ENCODE results near the gene HGFAC.

DNA sequence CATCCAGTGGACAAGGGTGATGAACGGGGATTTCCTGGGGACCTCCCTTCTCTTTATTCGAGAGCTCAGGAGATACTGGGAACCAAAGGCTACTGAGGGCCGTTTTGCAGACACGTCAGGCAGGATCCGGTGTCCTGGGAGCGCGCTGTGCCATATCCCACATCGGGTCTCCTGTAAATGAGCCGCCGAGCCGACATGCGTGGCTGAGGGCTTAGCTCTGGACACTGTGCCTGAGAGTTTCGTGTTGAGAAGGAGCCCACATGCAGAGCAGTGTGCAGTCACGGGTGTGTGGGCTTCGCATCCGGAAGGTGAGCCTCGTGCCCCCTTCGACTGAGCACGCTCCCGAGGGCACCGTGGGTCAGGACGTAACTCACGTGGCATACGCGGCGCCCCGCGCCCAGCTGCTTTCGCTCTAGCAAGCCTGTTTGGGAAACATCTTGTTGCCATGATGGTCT, 28.5 kb upstream of the HGFAC start:
- no peak for TF ChIP-seq RAD21 (conservative IDR thresholded peaks at IDR 0.05)
- TF ChIP-seq, protein P1, sequence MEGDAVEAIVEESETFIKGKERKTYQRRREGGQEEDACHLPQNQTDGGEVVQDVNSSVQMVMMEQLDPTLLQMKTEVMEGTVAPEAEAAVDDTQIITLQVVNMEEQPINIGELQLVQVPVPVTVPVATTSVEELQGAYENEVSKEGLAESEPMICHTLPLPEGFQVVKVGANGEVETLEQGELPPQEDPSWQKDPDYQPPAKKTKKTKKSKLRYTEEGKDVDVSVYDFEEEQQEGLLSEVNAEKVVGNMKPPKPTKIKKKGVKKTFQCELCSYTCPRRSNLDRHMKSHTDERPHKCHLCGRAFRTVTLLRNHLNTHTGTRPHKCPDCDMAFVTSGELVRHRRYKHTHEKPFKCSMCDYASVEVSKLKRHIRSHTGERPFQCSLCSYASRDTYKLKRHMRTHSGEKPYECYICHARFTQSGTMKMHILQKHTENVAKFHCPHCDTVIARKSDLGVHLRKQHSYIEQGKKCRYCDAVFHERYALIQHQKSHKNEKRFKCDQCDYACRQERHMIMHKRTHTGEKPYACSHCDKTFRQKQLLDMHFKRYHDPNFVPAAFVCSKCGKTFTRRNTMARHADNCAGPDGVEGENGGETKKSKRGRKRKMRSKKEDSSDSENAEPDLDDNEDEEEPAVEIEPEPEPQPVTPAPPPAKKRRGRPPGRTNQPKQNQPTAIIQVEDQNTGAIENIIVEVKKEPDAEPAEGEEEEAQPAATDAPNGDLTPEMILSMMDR (IDR thresholded peaks at IDR 0.05; ENCODE audit: poor library complexity, severe bottlenecking) = no peak
- TF ChIP-seq POLR2AphosphoS5 (IDR thresholded peaks at IDR 0.05) = no peak
- no peak for TF ChIP-seq EP300 (conservative IDR thresholded peaks at IDR 0.05; ENCODE audit: poor library complexity, severe bottlenecking)

Measured in neural cell (in vitro differentiated cells).